T-helper 1 cell treated with Interleukin-12 subunit alpha and Interleukin-12 subunit beta and Interleukin-4 antibody, amounts not matched to agents 30 ng/mL and 1 ng/mL, for 36 hours (primary cell): ENCODE results near the gene MMP25. TPM values are rescaled to one million over a fixed set of nuclear protein-coding genes. Genes with fewer than 3 reads are reported as not detected.

Experiments
- intact Hi-C: fragments of 100-400 bp; cut with micrococcal nuclease; formaldehyde crosslinking; loops from one replicate; pipeline ENCODE4 v1.15.1; 2024
- total RNA-seq: library from RNA; stranded (reverse); gene quantifications from 2 replicates; pipeline ENCODE4 v1.2.3, GENCODE V29; 2022

MMP25 gene
- total RNA-seq, 1 donor from 2014 or later, result 93.6 TPM

DNA sequence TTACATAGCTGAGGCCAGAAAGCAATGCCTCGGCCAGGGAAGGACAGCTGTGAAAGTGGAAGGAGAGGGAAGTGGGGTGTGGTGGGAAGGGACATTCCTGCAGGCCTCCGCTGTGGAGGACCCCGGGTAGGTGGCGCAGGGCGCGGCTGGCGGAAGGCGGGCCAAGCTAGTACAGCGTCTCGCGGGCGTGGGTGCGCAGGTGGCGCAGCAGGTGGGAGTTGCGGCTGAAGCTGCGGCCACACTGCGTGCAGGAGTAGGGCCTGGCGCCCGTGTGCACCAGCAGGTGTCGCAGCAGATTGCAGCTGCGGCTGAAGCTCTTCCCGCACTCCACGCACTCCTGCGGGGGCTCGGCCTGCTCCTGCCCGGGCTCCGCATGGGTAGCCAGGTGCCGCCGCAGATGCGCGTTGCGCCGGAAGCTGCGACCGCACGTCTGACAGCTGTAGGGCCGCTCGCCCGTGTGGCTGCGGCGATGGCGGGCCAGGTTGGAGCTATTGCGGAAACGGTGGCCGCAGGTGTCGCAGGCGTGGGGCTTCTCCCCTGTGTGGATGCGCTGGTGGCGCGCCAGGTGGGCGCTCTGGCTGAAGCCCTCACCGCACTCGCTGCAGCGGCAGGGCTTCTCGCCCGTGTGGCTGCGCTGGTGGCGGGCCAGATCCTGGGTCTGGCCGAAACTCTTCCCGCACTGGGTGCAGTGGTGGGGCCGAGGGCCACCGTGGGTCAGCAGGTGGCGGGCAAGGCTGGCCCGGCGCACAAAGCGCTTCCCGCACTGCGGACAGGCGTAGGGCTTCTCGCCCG lies 42.8 kb downstream of the MMP25 start:
- intact Hi-C loops, result no loop called here

DNA sequence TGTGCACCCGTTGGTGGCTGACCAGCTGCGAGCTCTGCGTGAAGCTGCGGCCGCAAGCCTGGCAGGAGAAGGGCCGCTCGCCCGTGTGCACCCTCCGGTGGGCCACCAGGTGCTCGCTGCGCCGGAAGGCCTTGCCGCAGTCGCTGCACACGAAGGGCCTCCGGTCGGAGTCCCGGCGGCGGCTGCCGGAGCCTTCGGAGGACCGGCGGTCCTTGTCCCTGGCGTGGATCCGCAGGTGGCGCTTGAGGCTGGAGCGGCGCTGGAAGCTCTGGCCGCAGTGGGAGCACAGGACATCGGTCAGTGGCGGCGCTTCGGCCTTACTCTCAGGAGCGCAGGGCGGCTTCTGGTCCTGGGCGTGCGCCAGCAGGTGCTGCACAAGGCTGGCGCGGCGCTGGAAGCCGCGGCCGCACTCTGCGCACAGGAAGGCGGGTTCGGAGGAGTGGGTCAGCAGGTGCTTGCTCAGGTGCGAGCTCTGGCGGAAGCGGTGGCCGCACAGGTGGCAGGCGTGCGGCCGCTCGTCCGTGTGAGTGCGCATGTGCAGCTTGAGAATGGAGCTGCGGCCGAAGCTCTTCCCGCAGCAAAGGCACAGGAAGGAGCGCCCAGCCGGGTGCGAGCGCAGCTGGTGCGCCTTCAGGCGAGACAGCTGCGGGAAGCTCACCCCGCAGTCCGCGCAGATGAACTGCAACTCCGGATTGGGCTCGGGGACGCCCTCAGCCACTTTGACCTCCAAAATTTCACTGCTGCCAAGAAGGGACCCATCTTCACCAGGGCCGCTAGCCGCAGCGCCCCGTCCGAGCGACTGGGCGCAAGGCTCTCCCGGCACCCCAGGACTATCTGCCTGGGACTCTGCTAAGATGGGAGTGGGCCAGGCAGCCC lies 43.6 kb downstream of the MMP25 start:
- intact Hi-C loops, result no loop called here

DNA sequence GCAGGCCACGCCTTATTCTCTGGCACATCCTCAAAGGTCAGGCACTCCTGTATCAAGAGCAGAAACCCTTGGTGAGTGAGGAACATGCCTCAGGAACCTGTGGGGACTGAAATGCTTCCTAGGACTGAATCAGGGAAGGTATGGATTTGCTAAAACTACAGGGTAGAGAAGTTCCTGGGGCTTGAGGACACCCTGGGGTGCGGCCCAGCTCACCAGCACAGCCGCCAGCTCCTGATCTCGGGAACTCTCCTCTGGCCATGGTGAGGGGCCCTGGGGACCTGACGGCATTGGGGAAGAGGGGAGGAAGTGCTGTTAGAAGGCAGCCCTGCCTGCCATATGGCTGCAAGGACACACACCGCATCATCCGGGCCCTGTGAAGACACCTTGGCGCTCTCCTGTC lies 45.2 kb downstream of the MMP25 start:
- intact Hi-C loops, result no loop called here

- intact Hi-C loops, result no loop called here
These were observed 46.2 kb downstream of the MMP25 start for GRCh38 chr16:3092501-3092941.

GRCh38 chr16:3094289-3095027 lies 48.1 kb downstream of the MMP25 start:
- intact Hi-C loops, result loop anchor here (1.0 kb wide), 1 partner anchor 19 kb away; no protein-coding TSS in a partner anchor

GRCh38 chr16:3095869-3096268 lies 49.5 kb downstream of the MMP25 start:
- intact Hi-C loops, result loop anchor here (1.0 kb wide), 3 partner anchors 28 to 70 kb away; no protein-coding TSS in a partner anchor

GRCh38 chr16:3096362-3096761 lies 50.0 kb downstream of the MMP25 start:
- intact Hi-C loops, result loop anchor here (1.0 kb wide), 3 partner anchors 28 to 70 kb away; no protein-coding TSS in a partner anchor

DNA sequence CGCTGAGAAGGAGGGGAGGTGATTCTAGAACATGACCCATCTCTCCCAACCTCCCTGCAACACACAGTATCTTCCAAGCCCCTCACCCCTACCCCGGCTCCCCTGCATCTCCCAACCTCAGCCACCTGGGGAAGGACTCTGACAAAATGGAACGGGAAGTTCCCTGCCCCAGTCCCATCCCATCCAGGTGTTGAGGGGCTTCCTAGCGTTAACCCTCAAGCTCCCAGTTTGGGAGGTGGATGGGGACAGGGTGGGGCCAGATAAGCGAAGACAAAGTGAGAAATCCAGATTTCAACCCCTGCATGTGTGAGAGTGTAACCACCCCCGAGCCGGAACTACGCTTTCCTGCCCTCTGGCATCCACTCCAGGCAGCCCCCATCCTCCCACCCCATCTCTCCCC lies 50.9 kb downstream of the MMP25 start:
- intact Hi-C loops, result no loop called here

DNA sequence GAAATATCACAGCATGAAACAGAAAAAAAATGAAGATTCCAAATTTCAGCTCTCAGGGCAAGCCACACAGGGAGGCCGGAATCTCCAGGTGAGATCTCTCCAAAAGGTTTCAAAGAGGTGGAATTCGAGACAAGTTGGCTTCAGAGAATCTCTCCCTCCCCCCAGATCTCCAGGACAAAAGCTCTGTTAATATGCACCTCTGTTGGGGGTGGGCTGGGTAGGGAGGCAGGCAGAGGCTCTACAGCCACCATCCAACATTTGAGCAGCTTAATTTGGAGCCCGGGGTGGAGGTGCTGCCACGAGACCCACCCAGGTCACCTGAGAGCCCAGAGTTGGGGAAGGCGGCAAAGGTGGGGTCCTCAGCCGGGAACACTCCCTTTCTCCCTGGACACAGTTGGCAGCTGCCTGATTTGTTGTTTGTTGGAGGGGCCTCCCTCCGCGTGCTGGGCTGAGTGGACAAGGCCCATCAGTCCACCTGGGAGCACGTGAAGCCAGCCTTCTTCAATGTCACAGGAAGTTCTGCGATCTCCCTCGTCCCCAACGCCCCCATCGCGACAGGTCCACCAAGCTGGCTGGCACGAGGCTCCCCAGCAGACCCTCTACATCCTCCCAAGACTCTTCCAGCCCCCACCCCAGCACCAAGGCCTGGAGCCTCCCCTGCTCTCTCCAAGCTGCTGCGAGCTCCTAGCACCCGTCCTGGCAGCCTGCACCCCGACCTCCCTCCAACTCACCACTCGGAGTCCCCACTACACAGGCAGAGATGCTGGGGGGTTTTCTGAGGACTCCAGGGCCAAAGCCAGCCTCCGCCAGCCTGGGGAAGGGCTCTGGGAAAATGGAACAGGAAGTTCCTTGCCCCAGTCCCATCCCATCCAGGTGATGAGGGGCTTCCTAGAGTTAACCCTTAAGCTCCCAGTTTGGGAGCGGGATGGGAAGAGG lies 52.4 kb downstream of the MMP25 start, which contains the start of gene ZSCAN10:
ZSCAN10 (minus strand) TSS at position 836 of the 936 bp plus-strand sequence. CDS start 6,357 bp downstream, outside the sequence.
- intact Hi-C loops, result no loop called here

- intact Hi-C loops, result no loop called here
These were observed 53.0 kb downstream of the MMP25 start for GRCh38 chr16:3099395-3099731.

DNA sequence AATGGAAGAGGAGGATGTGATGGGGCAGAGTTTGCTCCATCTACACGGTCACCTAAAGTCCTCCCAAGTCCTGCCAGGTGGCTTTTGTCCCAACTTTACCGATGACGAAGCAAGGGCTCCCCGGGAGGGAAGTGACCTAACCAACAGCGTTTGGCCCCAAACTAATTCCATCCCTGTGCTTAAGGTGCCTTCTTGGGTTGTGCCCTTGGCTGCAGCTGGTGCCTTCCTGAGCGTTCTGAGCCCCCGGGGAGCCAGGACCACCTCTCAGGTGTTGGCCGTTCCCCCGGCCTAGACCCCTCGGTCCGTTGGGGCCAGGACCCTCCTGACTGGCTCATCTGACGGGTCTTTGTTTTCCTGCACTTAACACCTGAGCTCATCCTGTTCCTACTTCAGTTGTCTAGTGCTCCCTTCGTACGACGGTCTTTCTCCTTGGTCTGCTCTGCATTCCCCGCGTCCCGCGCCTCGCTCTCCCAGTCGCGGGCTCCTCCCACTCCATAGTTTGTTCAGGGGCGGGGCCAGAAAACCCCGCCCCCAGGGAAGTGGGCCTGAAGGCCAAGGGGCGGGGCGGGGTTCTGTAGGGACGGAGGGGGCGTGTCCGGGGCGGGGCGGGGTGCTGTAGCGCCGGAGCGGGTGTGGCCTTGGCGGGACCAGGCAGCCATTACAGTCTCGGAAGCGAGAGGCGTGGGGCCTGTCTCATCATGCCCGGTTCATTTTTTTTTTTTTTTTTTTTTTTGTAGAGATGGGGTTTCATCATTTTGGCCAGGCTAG lies 53.6 kb downstream of the MMP25 start:
- intact Hi-C loops, result loop anchor here (1.0 to 2.0 kb wide), 7 partner anchors 24 to 79 kb away; partner anchors contain the start of gene TNFRSF12A

GRCh38 chr16:3101018-3101840 lies 54.9 kb downstream of the MMP25 start:
- intact Hi-C loops, result loop anchor here (2.0 kb wide), 3 partner anchors 42 to 80 kb away; partner anchors contain the start of gene TNFRSF12A

DNA sequence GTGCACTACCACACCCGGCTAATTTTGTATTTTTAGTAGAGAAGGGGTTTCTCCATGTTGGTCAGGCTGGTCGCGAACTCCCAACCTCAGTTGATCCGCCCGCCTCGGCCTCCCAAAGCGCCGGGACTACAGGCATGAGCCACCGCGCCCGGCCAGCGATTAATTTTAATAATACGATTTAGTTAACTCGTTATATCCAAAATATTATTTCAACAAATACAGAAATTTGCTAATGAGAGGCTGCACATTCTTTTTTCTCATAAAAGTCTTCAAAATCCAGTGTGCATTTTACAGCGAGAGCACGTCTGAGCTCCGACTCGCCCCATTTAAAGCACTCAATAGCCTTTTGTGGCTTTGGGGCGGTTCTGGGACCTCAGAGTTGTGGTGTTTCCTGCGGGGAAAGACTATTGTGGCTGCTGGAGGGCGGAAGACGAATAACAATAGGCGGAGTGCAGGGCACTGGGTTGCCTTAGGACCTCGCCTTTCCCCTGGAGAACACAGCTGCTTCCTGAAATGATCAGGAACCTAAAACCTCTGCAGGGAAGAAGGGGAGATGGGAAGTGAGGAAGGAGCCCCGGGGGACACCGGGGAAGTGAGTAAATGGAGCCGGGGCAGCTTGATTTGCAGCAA lies 55.6 kb downstream of the MMP25 start:
- intact Hi-C loops, result loop anchor here (2.0 kb wide), 3 partner anchors 43 to 81 kb away; partner anchors contain the start of gene TNFRSF12A

DNA sequence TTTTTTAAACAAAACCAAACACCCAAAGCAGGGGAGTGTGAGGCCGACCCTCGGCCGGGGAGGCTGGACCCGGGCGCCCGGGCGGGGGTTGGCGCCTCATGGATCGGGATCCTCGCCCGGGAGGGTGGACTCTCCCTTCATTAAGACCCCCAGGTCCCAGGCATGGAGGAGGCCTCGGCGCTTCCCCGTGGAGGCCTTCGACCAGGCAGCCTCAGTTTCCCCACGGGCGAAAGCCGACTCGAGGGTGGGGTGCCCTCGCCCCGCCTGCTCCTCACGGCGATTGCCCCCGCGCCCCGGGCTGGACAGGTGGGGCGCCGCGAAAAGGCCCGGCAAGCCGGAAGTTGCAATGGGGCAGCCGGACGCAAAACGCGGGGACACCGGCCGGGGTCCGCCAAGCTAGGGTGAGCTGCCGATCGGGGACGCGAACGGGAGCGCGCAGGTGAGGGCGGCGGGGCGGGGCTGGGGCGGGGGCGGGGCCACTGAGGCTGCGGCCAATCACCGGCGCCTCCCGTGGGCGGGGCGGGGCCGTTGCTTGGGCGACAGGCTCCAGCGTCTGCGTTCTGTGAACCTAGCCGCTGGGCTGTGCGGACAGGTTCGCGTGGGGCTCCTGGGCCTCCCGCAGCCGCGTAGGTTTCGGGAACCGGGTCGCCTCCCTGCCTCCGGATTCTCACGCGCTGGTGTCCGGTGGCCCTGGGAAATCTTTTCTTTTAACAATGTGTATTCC lies 60.0 kb downstream of the MMP25 start:
- intact Hi-C loops, result loop anchor here (1.0 kb wide), 3 partner anchors 18 to 505 kb away; partner anchors contain the start of gene SLX4
